NCI-H69 (cell line): ENCODE measurements around the gene ZNRD2.

ENCODE experiments used
- DNase-seq: peaks from one replicate; lab custom pipeline; 2025; lab: John Stamatoyannopoulos, UW

ZNRD2 gene

GRCh38 chr11:65610404-65610803, 40.1 kb downstream of the ZNRD2 start:
- DNase-seq, result no peak

- DNase-seq, result no peak
Measured at GRCh38 chr11:65611028-65611757, 40.9 kb downstream of the ZNRD2 start.

GRCh38 chr11:65611758-65612603, 41.7 kb downstream of the ZNRD2 start:
- DNase-seq, result no peak

GRCh38 chr11:65612691-65613090, 42.4 kb downstream of the ZNRD2 start:
- DNase-seq, result no peak

- no peak for DNase-seq
Measured at GRCh38 chr11:65613091-65613928, 43.0 kb downstream of the ZNRD2 start.

GRCh38 chr11:65615229-65615949, 45.1 kb downstream of the ZNRD2 start, which contains the start of gene PCNX3:
PCNX3 (plus strand) TSS chr11:65615776; CDS start chr11:65616312, 536 bp downstream.
- peak; percentile 100 for DNase-seq

- peak; percentile 68 for DNase-seq
Measured at GRCh38 chr11:65615950-65616574, 45.8 kb downstream of the ZNRD2 start.

- DNase-seq, result no peak
Measured at GRCh38 chr11:65616575-65617001, 46.3 kb downstream of the ZNRD2 start.

- no peak for DNase-seq
Measured at GRCh38 chr11:65617136-65617850, 47.0 kb downstream of the ZNRD2 start.

- DNase-seq, result no peak
Measured at GRCh38 chr11:65617990-65618751, 47.9 kb downstream of the ZNRD2 start.

GRCh38 chr11:65618763-65619162, 48.5 kb downstream of the ZNRD2 start:
- DNase-seq, result no peak

- DNase-seq, result no peak
Measured at GRCh38 chr11:65619281-65619928, 49.1 kb downstream of the ZNRD2 start.

GRCh38 chr11:65620666-65621065, 50.4 kb downstream of the ZNRD2 start:
- DNase-seq, result no peak

GRCh38 chr11:65621460-65621859, 51.2 kb downstream of the ZNRD2 start:
- DNase-seq, result no peak
